Measurements from ENCODE around the gene FAM241A. TPM values are rescaled to one million over a fixed set of nuclear protein-coding genes. Genes with fewer than 3 reads are reported as not detected.
A peak's percentile ranks its signal among the peaks of the same experiment; 100 is the strongest.

Gene FAM241A
- polyA plus RNA-seq, 3 donors, result 1.8 to 5.5 (median 4.8) TPM

- Histone ChIP-seq H2AFZ (ENCODE audit: insufficient read depth, low read depth, low read length, poor library complexity, severe bottlenecking) (no peak overlapping the region), H3K27ac (ENCODE audit: low read depth in 1 of 2, low read length in 2 of 2) (no peak overlapping the region), H3K36me3 (replicated peaks in 1 of 2; ENCODE audit: control insufficient read depth in 1 of 2, insufficient read depth in 2 of 2, low read length in 2 of 2) (no peaks in the 10 kb centered on the region), H3K4me1 (ENCODE audit: control insufficient read depth in 1 of 2, insufficient read depth in 2 of 2, low read length in 2 of 2) (no peaks in the 10 kb centered on the region), H3K27me3 (ENCODE audit: control insufficient read depth in 2 of 2, insufficient read depth in 2 of 2, low read length in 2 of 2) (no peaks in the 10 kb centered on the region), H4K20me1 (ENCODE audit: insufficient read depth, low read length) (no peaks in the 10 kb centered on the region), H3K9ac (ENCODE audit: insufficient read depth, low read length, poor library complexity, severe bottlenecking) (no peak overlapping the region), H3K4me2 (replicated peaks; ENCODE audit: extremely low read depth, low read length, poor library complexity, severe bottlenecking) (no peak overlapping the region), H3K4me3 (replicated peaks in 1 of 3; ENCODE audit: low read depth in 2 of 3, low read length in 3 of 3) (no peak overlapping the region), H3K79me2 (ENCODE audit: insufficient read depth, low read length) (no peaks in the 10 kb centered on the region), H3K9me3 (replicated peaks in 1 of 2; ENCODE audit: control insufficient read depth in 1 of 2, insufficient read depth in 1 of 2, low read length in 2 of 2) (no peaks in the 10 kb centered on the region)
- H3K4me3 Mint-ChIP-seq, result no peak overlapping the region
- no CpG with 5 or more reads among the region's 4 CpGs for WGBS (ENCODE audit: insufficient coverage)
- intact Hi-C loops (cut with micrococcal nuclease), result no loop called here
- H3K9me3 Mint-ChIP-seq, result peaks cover 0 to 2% (median 0%) of the 10 kb centered on the region in 7 donors
- no peak for TF ChIP-seq CTCF (IDR thresholded peaks at IDR 0.05)
- no peak for DNase-seq
- no peaks in the 10 kb centered on the region for H3K36me3 Mint-ChIP-seq
- H3K4me1 Mint-ChIP-seq, result no peaks in the 10 kb centered on the region
- H3K27me3 Mint-ChIP-seq (ENCODE audit: low read depth in 3 of 3), result peaks cover 1 to 3% (median 2%) of the 10 kb centered on the region in 3 donors
- H3K27ac Mint-ChIP-seq, result peak overlapping the region in 2 of 7 donors; percentile 7 to 57
Measured at GRCh38 chr4:112130906-112131305, 14.3 kb upstream of the FAM241A start.

GRCh38 chr4:112136551-112136950, 8.7 kb upstream of the FAM241A start:
- no peak overlapping the region for H3K4me3 Mint-ChIP-seq
- peaks cover 4 to 7% of the 10 kb centered on the region in 2 donors for H3K4me1 ChIP-seq (ENCODE audit: control insufficient read depth in 1 of 2, insufficient read depth in 2 of 2, low read length in 2 of 2)
- H3K27ac ChIP-seq (ENCODE audit: low read depth in 1 of 2, low read length in 2 of 2), result no peak overlapping the region
- no peaks in the 10 kb centered on the region for H4K20me1 ChIP-seq (ENCODE audit: insufficient read depth, low read length)
- intact Hi-C loops (cut with micrococcal nuclease), result no loop called here
- no peaks in the 10 kb centered on the region for H3K36me3 ChIP-seq (replicated peaks in 1 of 2; ENCODE audit: control insufficient read depth in 1 of 2, insufficient read depth in 2 of 2, low read length in 2 of 2)
- H3K9ac ChIP-seq (ENCODE audit: insufficient read depth, low read length, poor library complexity, severe bottlenecking), result no peak overlapping the region
- no peaks in the 10 kb centered on the region for H3K27me3 ChIP-seq (ENCODE audit: control insufficient read depth in 2 of 2, insufficient read depth in 2 of 2, low read length in 2 of 2)
- H3K9me3 Mint-ChIP-seq, result no peaks in the 10 kb centered on the region
- no peak overlapping the region for H3K4me2 ChIP-seq (replicated peaks; ENCODE audit: extremely low read depth, low read length, poor library complexity, severe bottlenecking)
- TF ChIP-seq CTCF (IDR thresholded peaks at IDR 0.05), result no peak
- no peak overlapping the region for H3K4me3 ChIP-seq (replicated peaks in 1 of 3; ENCODE audit: low read depth in 2 of 3, low read length in 3 of 3)
- 95% methylated on average over 5 of the region's 5 CpGs for WGBS (ENCODE audit: insufficient coverage)
- no peak for DNase-seq
- H3K79me2 ChIP-seq (ENCODE audit: insufficient read depth, low read length), result no peaks in the 10 kb centered on the region
- peaks cover 8% of the 10 kb centered on the region for H3K4me1 Mint-ChIP-seq
- no peaks in the 10 kb centered on the region for H3K9me3 ChIP-seq (replicated peaks in 1 of 2; ENCODE audit: control insufficient read depth in 1 of 2, insufficient read depth in 1 of 2, low read length in 2 of 2)
- peaks cover 0 to 3% (median 1%) of the 10 kb centered on the region in 3 donors for H3K27me3 Mint-ChIP-seq (ENCODE audit: low read depth in 3 of 3)
- H2AFZ ChIP-seq (ENCODE audit: insufficient read depth, low read depth, low read length, poor library complexity, severe bottlenecking), result no peak overlapping the region
- no peak overlapping the region for H3K27ac Mint-ChIP-seq
- no peaks in the 10 kb centered on the region for H3K36me3 Mint-ChIP-seq

Measured in CD14-positive monocyte (primary cell).